ENCODE data around the gene CINP. TPM values are rescaled to one million over a fixed set of nuclear protein-coding genes. Genes with fewer than 3 reads are reported as not detected.
A peak's percentile ranks its signal among the peaks of the same experiment; 100 is the strongest.

CINP gene
- total and polyA plus RNA-seq, 2 experiments from 2014 or later, result 54.0 to 63.1 TPM

- TF ChIP-seq, protein P1, sequence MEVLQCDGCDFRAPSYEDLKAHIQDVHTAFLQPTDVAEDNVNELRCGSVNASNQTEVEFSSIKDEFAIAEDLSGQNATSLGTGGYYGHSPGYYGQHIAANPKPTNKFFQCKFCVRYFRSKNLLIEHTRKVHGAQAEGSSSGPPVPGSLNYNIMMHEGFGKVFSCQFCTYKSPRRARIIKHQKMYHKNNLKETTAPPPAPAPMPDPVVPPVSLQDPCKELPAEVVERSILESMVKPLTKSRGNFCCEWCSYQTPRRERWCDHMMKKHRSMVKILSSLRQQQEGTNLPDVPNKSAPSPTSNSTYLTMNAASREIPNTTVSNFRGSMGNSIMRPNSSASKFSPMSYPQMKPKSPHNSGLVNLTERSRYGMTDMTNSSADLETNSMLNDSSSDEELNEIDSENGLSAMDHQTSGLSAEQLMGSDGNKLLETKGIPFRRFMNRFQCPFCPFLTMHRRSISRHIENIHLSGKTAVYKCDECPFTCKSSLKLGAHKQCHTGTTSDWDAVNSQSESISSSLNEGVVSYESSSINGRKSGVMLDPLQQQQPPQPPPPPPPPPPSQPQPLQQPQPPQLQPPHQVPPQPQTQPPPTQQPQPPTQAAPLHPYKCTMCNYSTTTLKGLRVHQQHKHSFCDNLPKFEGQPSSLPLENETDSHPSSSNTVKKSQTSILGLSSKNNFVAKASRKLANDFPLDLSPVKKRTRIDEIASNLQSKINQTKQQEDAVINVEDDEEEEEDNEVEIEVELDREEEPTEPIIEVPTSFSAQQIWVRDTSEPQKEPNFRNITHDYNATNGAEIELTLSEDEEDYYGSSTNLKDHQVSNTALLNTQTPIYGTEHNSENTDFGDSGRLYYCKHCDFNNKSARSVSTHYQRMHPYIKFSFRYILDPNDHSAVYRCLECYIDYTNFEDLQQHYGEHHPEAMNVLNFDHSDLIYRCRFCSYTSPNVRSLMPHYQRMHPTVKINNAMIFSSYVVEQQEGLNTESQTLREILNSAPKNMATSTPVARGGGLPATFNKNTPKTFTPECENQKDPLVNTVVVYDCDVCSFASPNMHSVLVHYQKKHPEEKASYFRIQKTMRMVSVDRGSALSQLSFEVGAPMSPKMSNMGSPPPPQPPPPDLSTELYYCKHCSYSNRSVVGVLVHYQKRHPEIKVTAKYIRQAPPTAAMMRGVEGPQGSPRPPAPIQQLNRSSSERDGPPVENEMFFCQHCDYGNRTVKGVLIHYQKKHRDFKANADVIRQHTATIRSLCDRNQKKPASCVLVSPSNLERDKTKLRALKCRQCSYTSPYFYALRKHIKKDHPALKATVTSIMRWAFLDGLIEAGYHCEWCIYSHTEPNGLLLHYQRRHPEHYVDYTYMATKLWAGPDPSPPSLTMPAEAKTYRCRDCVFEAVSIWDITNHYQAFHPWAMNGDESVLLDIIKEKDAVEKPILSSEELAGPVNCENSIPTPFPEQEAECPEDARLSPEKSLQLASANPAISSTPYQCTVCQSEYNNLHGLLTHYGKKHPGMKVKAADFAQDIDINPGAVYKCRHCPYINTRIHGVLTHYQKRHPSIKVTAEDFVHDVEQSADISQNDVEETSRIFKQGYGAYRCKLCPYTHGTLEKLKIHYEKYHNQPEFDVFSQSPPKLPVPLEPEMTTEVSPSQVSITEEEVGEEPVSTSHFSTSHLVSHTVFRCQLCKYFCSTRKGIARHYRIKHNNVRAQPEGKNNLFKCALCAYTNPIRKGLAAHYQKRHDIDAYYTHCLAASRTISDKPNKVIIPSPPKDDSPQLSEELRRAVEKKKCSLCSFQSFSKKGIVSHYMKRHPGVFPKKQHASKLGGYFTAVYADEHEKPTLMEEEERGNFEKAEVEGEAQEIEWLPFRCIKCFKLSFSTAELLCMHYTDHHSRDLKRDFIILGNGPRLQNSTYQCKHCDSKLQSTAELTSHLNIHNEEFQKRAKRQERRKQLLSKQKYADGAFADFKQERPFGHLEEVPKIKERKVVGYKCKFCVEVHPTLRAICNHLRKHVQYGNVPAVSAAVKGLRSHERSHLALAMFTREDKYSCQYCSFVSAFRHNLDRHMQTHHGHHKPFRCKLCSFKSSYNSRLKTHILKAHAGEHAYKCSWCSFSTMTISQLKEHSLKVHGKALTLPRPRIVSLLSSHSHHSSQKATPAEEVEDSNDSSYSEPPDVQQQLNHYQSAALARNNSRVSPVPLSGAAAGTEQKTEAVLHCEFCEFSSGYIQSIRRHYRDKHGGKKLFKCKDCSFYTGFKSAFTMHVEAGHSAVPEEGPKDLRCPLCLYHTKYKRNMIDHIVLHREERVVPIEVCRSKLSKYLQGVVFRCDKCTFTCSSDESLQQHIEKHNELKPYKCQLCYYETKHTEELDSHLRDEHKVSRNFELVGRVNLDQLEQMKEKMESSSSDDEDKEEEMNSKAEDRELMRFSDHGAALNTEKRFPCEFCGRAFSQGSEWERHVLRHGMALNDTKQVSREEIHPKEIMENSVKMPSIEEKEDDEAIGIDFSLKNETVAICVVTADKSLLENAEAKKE (CRISPR knock-in tag; IDR thresholded peaks at IDR 0.05), result no peak
- TF ChIP-seq STAT1 (IDR thresholded peaks at IDR 0.05; ENCODE audit: unreplicated experiment), result no peak
- no peak for TF ChIP-seq ZNF114 (CRISPR knock-in tag; IDR thresholded peaks at IDR 0.05)
- TF ChIP-seq, protein P2, sequence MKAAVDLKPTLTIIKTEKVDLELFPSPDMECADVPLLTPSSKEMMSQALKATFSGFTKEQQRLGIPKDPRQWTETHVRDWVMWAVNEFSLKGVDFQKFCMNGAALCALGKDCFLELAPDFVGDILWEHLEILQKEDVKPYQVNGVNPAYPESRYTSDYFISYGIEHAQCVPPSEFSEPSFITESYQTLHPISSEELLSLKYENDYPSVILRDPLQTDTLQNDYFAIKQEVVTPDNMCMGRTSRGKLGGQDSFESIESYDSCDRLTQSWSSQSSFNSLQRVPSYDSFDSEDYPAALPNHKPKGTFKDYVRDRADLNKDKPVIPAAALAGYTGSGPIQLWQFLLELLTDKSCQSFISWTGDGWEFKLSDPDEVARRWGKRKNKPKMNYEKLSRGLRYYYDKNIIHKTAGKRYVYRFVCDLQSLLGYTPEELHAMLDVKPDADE (IDR thresholded peaks at IDR 0.05), result no peak
Measured at GRCh38 chr14:102335163-102335562, 27.5 kb downstream of the CINP start (continued).

DNA sequence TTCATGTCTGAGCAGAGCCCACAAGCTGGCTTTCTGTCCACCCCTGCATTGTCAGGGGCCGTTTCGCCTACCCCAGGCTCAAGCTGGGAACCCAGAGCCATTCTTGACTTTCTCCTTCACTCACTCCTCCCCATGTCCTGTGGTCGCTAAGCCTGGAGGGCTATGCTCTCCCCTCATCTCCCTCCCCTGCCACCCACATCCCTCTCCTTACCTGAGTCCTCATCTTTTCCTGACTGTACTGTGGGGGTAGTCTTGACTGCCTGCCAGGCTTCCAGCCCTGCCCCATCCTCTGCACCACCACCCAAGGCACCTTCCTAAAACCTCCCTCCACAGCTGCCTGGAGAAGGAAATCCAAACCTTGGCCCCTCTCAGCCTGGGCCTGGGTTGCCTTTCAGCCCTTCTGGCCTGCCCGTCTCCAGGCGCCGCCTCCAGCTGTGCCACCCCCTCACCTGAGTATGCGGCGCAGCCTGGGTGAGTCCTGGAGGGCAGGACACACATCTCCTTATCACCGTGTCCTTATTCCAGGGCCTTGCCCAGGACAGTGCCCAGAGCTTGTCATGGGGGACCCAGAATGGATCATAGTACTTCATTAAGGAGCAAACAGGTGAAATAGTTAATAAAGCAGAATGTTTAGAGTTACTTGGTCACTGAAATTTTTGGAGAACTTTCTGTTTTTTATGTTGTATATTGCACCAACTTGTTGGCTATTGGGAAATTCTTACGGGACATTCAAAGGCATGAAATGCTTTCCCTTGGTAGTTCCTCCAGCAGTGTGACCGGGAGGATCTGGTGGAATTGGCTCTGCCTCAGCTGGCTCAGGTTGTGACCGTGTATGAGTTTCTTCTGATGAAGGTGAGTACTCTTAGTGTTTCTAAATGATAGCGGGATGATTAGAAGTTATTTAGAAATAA, 28.6 kb downstream of the CINP start:
- no peaks in the 10 kb centered on the region for H3K4me1 ChIP-seq (ENCODE audit: insufficient read depth)
- Mint-ChIP-seq H3K36me3 (ENCODE audit: low read depth) (peaks cover 19% of the 10 kb centered on the region), H3K27me3 (ENCODE audit: insufficient read depth, low read depth, poor library complexity) (peaks cover 5% of the 10 kb centered on the region), H3K9me3 (no peaks in the 10 kb centered on the region), H3K4me1 (peaks cover 5% of the 10 kb centered on the region), H3K27ac (no peak overlapping the region), H3K4me3 (no peak overlapping the region)
- DNase-seq (ENCODE audit: low spot score), result no peak
- no peaks in the 10 kb centered on the region for H3K79me2 ChIP-seq (replicated peaks; ENCODE audit: insufficient read depth)
- H3F3A ChIP-seq (replicated peaks; ENCODE audit: low read depth), result no peaks in the 10 kb centered on the region
- H3K4me3 ChIP-seq, result no peak overlapping the region
- no peaks in the 10 kb centered on the region for H3K36me3 ChIP-seq (ENCODE audit: insufficient read depth)
- 0 out of 2 replicates have a peak overlapping the region, but pooled peaks have one; percentile 32 for H3K27ac ChIP-seq (ENCODE audit: low read depth)
- H4K20me1 ChIP-seq (replicated peaks; ENCODE audit: insufficient read depth), result no peaks in the 10 kb centered on the region
- no peaks in the 10 kb centered on the region for H3K9me2 ChIP-seq (ENCODE audit: insufficient read depth)
- H3K27me3 ChIP-seq (ENCODE audit: insufficient read depth), result no peaks in the 10 kb centered on the region
- no peak overlapping the region for H3K4me2 ChIP-seq
- ATAC-seq, result no peak
- no peak overlapping the region for H2AFZ ChIP-seq
- TF ChIP-seq CREB1 (CRISPR knock-in tag; IDR thresholded peaks at IDR 0.05; ENCODE audit: low read depth), result no peak
- TF ChIP-seq EZH2 (IDR thresholded peaks at IDR 0.05; ENCODE audit: low read depth, unreplicated experiment), result no peak
- no peak for TF ChIP-seq NANOG (IDR thresholded peaks at IDR 0.05; ENCODE audit: borderline replicate concordance)
- TF ChIP-seq REST (IDR thresholded peaks at IDR 0.05; ENCODE audit: unreplicated experiment), result no peak
- TF ChIP-seq ZNF114 (CRISPR knock-in tag; IDR thresholded peaks at IDR 0.05), result no peak
- TF ChIP-seq ZNF331 (CRISPR knock-in tag; IDR thresholded peaks at IDR 0.05; ENCODE audit: low read depth), result no peak
- no peak for TF ChIP-seq POLR2AphosphoS5 (IDR thresholded peaks at IDR 0.05; ENCODE audit: low read depth)
- no peak for TF ChIP-seq JUNB (IDR thresholded peaks at IDR 0.05; ENCODE audit: unreplicated experiment)
